ENCODE data around the gene RNF145.

RNF145 gene

GRCh38 chr5:159216454-159216853 is 7.1 kb upstream of the RNF145 start:
- no peak for FAIRE-seq

GRCh38 chr5:159215886-159216285 is 6.5 kb upstream of the RNF145 start:
- no peak for FAIRE-seq

- no peak for FAIRE-seq
Observed at GRCh38 chr5:159214486-159215271, 5.3 kb upstream of the RNF145 start.

- no peak for FAIRE-seq
Observed at GRCh38 chr5:159212657-159213462, 3.5 kb upstream of the RNF145 start.

- FAIRE-seq: no peak
Observed at GRCh38 chr5:159211729-159212174, 2.4 kb upstream of the RNF145 start.

- no peak for FAIRE-seq
Observed at GRCh38 chr5:159210846-159211245, 1.5 kb upstream of the RNF145 start.

GRCh38 chr5:159210210-159210661 is 883 bp upstream of the RNF145 start:
- FAIRE-seq: no peak

- FAIRE-seq: no peak
Observed at GRCh38 chr5:159208514-159209437, 577 bp downstream of the RNF145 start.

- FAIRE-seq: no peak
Observed at GRCh38 chr5:159207686-159208513, 1.5 kb downstream of the RNF145 start.

- no peak for FAIRE-seq
Observed at GRCh38 chr5:159207222-159207685, 2.1 kb downstream of the RNF145 start.

GRCh38 chr5:159206818-159207217 is 2.5 kb downstream of the RNF145 start:
- no peak for FAIRE-seq

GRCh38 chr5:159206368-159206767 is 3.0 kb downstream of the RNF145 start:
- FAIRE-seq: no peak

- no peak for FAIRE-seq
Observed at GRCh38 chr5:159203351-159203750, 6.0 kb downstream of the RNF145 start.

GRCh38 chr5:159202151-159202550 is 7.2 kb downstream of the RNF145 start:
- FAIRE-seq: no peak

GRCh38 chr5:159199780-159200179 is 9.6 kb downstream of the RNF145 start:
- no peak for FAIRE-seq

- FAIRE-seq: no peak
Observed at GRCh38 chr5:159199225-159199624, 10.1 kb downstream of the RNF145 start.

GRCh38 chr5:159198063-159199036 is 11.0 kb downstream of the RNF145 start:
- no peak for FAIRE-seq

- FAIRE-seq: no peak
Observed at GRCh38 chr5:159195775-159196174, 13.6 kb downstream of the RNF145 start.

- no peak for FAIRE-seq
Observed at GRCh38 chr5:159190170-159190569, 19.2 kb downstream of the RNF145 start.

- FAIRE-seq: no peak
Observed at GRCh38 chr5:159189310-159189709, 20.0 kb downstream of the RNF145 start.

- no peak for FAIRE-seq
Observed at GRCh38 chr5:159187719-159188118, 21.6 kb downstream of the RNF145 start.
